Inferior parietal cortex (tissue), 1 donor: ENCODE data around the gene NOS1AP.

ENCODE experiments used
- DNase-seq: peaks from one replicate; pipeline ENCODE4 v3.0.0-alpha.2; 2016; ENCODE audit errors: extremely low spot score

NOS1AP gene

GRCh38 chr1:162088281-162088969, 18.9 kb downstream of the NOS1AP start:
- no peak for DNase-seq

DNA sequence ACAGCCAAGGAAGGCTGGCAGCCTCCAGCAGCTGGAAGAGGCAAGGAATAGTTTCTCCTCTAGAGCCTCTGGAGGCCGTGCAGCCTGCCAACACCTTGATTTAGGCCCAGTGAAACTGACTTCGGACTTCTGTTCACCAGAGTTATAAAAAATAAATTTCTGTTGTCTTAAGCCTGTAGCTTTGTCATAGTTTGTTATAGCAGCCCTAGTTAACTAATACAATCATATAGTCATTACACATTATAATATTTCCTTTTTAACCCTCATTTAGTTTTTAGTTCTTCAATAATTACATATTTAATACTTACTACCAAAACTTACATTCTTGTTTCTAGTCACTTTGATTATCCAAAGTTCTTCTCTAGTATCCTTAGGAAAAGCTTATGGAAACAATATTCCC, 20.3 kb downstream of the NOS1AP start:
- no peak for DNase-seq

GRCh38 chr1:162090378-162090777, 20.9 kb downstream of the NOS1AP start:
- DNase-seq, result no peak

DNA sequence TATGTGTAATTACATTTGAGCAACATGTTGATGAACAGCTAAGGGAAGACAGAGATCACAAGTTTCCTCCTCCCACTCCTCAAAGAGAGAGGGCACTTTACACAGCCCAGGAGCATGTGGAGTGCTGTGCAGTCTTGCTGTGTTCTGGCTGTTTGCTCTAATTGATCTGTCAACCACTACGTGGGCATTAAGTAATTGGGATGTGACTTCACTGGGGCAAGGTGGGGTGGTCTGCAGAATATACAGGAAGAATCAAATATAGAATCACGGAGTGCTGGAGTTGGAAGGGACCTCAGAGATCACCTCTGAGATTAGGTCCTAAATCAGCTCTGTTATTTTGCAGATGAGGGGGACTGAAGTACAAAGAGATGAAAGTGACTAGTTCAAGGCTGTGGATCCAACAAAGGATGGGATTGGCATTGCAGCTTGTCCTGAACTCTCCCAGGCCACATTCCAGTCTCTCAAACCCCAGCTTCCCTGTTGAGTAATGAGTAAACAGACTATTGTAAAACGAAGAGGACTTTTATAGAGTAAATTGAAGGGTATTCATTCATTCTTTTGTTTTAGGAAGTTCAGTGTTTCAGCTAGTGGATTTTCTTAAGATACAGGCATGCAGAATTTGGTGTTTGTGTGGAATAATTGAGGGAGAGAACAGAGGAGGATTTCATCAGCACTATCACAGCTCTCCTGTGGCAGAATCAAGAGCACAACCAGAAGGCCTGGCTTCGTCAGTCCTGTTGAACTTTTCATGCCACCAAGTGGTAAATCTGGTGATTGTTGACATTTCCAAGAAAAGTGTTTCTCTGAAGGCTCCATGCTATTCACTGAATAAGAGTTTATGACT, 22.4 kb downstream of the NOS1AP start:
- no peak for DNase-seq

GRCh38 chr1:162093095-162093494, 23.6 kb downstream of the NOS1AP start:
- DNase-seq, result no peak

- DNase-seq, result no peak
Observed at GRCh38 chr1:162094271-162094670, 24.8 kb downstream of the NOS1AP start.

DNA sequence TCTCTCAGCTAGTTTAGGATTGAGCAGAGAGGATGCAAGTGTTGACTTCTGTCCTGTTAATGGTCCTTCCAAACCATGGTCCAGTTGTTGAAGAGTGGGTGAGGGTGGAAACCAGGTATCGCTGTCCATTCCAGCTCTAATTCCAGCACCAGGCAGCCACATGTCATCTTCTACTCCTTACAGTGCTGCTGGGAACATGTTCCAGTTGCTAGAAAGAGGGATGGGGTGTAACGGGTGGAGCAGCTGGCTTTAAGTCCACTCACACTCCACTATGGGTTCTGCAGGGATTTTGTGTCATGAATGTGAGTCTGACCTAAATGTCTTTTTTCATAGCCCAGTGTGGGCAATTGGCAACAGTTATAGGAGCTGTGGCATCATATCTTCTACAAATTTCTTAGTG, 25.2 kb downstream of the NOS1AP start:
- no peak for DNase-seq

- no peak for DNase-seq
Observed at GRCh38 chr1:162107911-162108310, 38.4 kb downstream of the NOS1AP start.

DNA sequence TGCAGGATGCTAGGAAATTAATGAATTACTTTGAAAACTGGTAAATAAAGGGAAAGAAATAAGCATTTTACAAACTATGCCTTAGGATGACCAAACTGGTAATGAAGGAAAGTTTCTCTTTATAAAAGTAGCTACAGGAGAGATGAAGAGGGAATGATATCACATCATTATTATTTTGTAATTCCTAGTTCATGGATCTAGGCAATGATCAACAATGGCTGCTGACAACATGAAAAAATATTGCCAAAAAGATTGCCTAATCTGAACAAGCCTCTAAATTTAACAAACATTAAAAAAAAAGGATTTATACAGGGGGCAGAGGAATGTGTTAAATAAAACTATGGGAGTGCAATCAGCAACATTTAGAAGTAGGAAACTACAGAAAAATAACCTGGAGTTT, 38.9 kb downstream of the NOS1AP start:
- DNase-seq, result no peak

DNA sequence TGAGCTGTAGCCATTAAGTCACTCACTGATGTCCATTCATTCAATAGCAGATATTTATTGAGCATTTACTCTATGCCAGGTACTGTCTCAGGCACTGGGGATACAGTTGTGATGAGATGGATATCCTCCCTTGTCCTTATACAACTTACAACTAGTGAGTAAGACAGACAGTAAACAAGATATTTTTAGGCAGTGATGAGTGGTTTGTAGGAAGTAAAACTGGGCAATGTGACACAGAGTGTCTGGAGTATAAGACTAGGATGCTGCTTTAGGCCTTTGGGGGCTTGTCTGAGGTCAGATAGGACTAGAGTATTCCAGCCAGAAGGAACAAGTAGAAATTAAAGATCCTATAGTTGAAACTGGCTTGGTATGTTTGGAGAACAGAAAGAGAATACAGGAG, 41.4 kb downstream of the NOS1AP start:
- DNase-seq, result no peak

DNA sequence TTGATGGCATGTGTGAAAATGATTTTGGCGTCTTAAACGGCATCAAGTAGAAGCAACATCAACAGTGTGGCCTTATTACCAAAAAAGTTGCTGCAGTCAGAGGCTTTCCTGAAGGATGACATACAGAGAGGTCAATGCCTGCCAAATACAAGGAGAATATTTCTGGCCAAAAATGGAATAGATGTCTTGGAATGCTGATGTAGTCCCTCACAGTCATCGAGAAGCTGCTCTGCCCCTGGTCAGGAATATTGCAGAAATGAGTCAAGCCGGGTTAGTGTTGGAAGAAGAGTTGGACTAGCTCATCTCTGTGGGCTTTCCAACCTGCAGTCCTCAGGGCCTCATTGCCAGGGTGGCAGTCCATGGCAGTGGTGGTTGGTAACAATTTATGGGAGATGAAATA, 42.1 kb downstream of the NOS1AP start:
- no peak for DNase-seq

DNA sequence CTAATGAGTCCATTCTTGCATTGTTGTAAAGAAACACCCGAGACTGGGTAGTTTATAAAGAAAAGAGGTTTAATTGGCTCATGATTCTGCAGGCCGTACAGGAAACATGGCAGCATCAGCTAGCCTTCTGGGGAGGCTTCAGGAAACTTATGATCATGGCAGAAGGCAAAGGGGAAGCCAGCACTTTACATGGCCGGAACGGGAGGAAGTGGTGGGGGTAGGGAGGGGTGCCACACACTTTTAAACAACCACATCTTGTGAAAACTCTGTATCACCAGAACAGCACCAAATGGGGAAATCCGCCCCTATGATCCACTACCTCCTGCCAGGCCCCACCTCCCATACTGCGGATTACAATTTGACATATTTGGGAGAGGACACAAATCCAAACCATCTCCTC, 43.9 kb downstream of the NOS1AP start:
- DNase-seq, result no peak

GRCh38 chr1:162117039-162117774, 47.7 kb downstream of the NOS1AP start:
- no peak for DNase-seq

- DNase-seq, result no peak
Observed at GRCh38 chr1:162118063-162118462, 48.6 kb downstream of the NOS1AP start.

DNA sequence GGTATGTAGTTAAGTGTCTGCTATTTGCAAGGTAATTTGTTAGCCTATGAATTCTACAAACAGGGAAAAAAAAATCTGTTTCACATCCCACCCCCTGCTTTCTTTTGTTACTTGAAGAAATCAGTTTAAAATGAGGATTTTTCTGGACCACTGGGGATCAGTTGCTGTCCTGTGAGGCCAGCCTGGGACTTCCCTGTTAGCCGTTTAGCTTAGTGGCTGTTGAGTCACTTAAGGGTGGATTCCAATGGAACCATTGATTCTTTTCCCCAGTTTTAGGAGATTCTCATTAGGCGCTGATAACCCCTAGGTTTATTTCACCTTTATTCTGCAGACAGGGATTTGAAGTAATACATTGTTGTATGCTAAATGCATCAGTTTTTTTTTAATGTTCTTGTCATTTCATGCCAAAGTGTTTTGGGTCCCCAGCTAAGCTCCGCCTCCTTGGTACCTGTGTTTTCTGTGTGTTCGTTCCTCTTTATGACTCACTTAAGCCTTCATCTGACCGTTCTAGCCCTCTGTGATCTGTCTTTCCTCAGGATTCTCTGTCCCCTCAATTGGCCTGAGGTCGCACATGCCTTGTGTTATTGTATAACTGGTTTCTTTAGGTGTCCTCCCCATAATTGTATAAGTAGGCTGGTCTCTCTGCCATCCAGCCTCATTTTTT, 59.3 kb downstream of the NOS1AP start:
- no peak for DNase-seq

DNA sequence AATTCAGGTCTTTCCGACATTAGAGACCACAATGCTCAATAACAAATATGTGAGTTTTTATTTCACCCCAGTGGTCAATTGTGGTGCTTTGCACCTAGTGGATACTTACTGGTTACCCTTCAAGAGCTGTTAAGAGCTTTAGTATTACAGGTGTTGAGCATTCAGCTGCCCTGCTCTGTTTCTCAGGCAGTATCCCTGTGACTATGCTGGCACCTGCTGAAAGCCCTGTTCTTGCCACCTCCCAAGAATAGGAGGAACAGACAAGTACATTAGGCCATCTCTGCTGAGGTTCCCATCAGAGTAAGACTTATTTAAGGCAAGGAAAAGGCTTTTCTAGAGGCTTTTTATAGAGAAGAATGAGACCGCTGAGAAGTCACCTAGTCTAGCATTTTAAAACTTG, 60.8 kb downstream of the NOS1AP start:
- DNase-seq, result no peak

DNA sequence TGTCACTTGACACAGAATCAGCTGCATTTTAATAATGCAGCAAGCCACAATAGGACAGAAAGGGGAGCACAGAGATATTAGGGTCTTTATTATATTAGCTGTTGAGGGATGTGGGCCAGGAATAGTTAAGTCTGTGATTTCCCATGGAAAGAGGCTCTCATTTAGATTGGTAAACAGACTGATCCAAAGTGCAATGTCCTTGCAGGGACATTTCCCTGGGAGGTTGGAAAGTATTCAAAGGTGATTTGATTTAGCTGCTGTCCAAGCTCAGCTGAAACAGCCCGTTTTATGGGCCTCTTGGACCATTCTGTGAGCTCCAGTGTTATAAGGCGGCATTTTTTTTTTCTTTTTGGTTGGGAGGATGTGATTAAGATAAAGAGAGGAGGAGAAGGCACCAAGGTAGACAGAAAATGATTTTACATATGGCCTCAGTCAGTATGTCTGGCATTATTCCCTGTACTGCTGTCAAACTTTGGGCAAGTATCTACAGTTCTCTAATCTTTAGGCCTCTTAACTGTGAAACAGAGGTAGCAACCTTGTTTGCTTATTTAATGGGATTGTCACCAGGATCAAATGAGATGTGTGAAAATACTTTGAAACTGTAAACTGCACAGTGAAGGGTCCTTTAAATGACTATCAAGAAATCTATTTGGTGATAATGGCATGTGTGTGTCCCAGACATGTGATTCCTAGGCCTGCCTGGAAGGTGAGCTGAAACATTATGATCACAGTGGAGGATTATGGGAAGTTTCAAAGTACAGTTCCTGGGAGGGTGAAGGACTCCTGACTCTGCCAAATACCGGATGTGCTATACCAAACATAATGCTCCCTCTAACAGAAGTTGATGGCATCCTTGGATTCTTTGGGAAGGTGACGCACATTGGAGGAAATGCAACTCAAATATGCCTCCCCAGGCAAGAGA, 62.2 kb downstream of the NOS1AP start:
- no peak for DNase-seq

DNA sequence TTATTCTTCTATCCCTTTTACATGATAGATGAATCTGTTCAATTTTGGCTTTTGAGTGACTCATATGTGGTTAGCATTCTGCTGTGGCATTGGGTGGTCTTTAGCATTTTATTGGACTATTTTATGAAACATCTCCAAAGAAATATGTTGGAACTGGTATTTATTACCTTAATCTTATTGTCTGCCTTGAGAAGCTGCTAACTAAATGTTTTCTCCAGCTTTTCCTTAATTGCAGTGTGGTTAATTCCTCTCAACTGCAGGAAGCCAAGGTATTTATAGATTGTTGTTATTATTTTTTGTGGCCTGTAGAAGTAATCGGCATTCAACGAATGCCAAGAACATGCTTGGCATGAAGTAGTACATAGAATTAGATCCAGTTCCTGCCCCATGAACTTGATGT, 64.1 kb downstream of the NOS1AP start:
- no peak for DNase-seq

DNA sequence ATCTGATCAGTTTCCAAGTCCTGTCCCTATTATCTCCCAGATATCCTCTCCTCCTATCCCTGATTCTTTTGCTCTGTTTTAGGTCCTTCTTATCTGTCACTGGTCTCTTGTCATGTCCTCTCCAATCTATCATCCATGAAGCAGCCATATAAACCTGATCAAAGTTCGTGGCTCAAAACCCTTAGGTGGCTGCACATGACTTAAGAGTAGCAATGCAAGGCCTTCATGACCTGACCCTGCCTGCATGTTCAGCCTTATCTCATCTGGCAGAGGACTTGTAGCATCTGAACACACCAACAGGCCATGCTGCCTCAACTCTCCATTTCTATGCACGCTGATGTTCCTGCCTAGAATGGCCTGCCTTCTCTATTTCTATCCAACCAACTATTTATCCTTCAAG, 65.2 kb downstream of the NOS1AP start:
- no peak for DNase-seq

- no peak for DNase-seq
Observed at GRCh38 chr1:162135271-162135775, 65.8 kb downstream of the NOS1AP start.

GRCh38 chr1:162136760-162137159, 67.3 kb downstream of the NOS1AP start:
- no peak for DNase-seq
